ENCODE measurements around the gene CCR1.
"Not testable (repeated sequence)": the region's sequence is repeated elsewhere in the genome, so short reads cannot be mapped to it uniquely, and the experiment has no call there.

Gene CCR1

DNA sequence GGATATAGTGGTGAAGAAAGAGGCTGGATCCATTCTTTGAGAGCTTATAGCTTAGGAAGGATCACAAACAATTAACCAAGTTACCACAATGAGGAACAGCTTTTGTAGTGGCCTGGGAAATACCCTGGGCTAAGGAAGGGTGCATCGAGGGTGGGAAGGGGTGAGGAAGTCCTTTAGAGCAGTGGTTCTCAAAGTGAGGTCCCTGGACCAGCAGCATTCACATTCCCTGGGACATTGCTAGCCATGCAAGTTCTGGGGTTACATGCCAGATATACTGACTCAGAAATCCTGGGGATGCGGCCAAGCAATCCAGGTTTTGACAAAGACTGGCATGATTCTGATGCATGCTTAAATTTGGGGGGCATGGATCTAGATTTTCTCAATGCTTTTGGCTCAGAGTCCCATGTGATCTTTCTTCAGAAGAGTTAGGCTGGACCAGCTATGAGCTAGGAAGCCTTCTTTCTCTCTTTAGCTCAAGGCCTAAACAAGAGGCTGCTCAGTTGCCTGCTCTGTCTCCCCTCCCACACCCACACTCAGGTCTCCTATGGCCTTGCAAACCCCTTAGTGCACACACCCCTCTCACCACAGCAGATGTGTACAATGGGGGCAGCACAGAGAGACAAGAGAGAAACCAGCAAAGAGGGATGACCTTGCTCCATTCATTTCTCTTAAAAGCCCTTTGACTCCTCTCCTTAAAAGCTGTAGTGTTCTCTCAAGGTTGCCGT, 1.8 kb upstream of the CCR1 start:
- DNase-seq: no peak

DNA sequence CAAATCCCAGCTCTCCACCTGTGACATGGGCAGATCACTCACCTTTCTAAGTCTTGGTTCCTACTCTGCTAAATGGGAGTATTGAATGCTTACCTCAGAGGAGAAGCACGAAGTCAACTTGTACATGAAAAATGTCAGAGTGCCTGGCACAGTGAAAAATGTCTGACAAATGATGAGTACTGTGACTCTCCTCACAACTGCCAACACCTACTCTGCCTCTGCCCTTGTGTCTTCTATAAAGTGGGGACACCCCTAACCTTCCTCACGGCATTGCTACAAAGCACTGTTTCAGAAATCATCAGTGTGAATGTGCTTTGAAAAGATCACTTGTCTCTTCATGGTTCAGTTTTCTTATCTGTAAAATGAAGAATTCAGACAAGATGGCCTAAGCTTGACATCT, 940 bp upstream of the CCR1 start:
- no peak for DNase-seq

GRCh38 chr3:46207514-46207913, 599 bp downstream of the CCR1 start:
- not testable (repeated sequence) for DNase-seq

DNA sequence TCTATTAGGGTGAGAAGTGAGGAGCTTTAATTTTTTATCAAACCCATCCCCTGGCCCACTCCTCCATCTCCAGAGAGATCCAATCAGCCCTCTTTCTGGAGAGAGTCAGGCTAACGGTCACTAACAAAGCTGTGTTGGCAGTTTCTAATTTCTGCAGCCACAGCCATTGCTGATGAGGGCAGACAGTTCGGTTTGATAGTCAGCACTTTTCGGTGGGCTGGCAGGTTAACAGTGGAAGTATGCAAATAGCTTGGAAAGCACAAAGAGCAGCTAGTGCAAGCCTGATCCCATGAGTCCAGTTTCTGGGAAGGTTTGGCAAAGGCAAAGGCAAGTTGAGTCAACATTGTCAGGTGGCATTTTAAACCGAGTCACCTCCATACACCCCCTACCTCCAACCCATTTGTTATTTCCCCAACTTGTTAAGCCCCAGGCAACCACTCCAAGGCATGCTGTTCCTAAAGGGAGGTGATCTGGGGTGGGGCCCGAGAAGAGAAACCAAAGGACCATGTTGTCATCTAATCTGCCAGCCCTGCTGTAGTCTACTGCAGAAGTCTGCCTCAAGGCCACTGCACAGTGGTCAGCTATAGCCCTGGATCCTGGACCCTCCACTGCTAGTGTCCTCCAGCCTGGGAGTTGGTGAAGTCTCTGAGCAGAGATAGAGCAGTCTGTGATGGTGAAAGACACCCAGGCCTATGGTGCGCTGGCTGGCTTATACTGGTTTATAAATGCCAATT, 1.7 kb downstream of the CCR1 start:
- DNase-seq: no peak

GRCh38 chr3:46205286-46205960, 2.7 kb downstream of the CCR1 start:
- no peak for DNase-seq

DNA sequence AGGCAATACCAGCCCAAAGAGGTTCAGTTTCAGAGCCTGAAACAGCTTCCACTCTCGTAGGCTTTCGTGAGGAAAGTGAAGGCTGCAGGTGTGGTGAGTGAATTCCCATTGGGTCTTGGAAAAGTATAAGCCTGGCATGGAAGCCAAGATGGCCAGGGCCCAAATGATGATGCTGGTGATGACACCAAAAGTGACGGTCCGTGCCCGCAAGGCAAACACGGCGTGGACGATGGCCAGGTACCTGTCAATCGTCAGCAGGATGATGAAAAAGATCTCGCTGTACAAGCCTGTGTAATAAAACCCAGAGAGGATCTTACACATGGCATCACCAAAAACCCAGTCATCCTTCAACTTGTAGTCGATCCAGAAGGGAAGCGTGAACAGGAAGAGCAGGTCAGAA, 4.4 kb downstream of the CCR1 start:
- DNase-seq: no peak

DNA sequence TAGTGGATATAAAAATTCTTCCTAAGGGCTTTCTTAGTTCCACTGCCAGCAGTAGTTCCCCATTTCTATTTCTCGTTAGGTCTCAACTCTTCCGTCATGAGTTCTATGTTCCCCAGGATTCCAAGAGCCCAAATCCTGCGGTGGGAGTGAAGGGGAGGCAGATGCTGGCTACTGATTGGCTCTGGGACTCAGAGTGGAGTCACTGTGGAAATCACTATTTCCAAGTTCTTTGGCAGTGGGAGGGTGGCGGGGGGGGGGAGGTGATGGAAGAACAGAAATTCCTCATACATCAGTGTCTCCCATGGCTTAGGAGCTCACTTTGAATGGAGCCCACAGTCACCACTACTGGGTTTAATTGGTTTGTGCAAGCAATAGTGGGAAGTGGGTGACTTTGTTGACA, 5.6 kb downstream of the CCR1 start:
- DNase-seq: no peak

GRCh38 chr3:46200790-46201189, 7.3 kb downstream of the CCR1 start:
- DNase-seq: no peak

DNA sequence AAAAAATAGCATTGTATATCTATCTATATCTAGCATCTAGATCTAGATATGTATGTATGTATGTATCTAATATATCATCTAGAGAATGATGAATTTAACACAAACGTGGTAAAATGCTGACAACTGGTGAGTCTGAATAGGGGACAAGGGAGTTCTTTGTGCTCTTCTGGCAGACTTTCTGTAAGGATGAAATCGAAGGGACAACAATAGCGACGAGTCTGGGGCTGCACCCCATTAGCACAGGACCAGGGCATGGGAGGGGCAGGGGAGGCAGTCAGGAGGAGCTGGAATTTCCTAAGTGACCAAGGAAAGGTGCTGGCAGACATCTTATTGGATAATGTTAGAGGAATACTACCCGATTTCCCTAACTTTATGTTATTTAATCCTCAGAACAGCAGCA, 7.9 kb downstream of the CCR1 start:
- no peak for DNase-seq

- no peak for DNase-seq
Observed at GRCh38 chr3:46196261-46196957, 11.7 kb downstream of the CCR1 start.

DNA sequence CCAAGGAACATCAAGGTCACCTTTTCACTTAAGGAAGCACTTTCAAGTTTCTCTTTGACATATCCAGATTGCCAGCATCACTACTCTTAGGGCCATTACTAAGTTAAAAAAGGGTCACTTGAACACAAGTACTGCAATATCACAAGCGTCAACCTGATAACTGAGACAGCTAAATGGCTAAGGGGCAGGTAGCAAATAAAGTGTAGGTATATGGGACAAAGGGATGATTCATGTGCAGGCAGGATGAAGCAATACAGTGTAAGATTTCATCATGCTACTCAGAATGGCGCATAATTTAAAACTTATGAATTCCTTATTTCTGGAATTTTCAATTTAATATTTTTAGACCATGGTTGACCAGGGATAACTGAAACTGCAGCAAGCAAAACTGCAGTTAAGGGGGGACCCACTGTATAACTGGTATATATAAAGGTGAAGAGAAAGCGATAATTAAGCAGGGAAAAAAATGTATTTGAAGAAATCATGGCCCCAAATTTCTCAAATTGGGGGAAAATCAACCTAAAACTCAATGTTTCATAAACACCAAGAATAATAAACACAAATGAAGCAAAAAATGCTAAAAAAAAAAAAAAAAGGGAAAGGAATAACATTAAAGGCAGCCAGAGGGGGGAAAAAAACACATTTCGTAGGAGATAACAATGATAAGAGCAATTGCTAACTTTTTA, 13.1 kb downstream of the CCR1 start:
- no peak for DNase-seq

DNA sequence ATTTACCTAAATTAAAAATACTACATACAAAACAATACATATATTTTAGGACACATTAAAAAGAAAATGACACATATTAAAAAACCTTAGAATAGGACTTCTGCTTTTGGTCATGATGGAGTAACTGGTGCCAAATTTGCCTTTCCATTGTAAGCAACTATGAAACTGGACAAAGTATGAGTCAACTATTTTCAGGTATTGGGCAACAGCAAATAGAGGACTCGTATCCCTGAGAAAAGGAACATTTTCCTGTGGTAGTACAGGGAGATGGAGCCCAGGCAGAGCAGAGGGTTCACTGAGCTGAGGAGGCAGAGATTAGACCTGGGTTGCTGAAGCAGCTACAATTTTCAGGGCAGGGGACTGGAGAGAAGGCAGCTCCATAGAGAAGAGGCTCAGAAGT, 14.7 kb downstream of the CCR1 start:
- no peak for DNase-seq

GRCh38 chr3:46192939-46193338, 15.2 kb downstream of the CCR1 start:
- no peak for DNase-seq

DNA sequence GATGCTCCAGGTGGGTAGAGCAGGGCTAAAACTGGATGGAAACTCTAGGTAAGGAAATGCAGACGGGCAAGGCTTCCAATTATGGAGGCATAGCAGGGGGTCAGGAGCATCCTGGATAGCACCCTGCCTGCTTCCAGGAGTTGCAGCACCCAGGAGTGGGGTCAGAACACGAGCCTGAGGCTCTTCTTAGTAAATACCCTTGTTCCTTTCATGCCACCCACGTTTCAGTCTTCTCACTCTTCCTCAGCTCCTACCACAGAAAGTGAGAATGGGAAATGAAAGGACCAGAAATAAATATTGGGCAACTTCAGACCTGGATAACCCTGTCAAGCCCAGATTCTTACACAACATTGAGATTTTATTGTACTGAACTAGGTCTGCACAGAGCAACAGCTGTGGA, 16.4 kb downstream of the CCR1 start:
- no peak for DNase-seq

- DNase-seq: no peak
Observed at GRCh38 chr3:46188708-46189107, 19.4 kb downstream of the CCR1 start.

DNA sequence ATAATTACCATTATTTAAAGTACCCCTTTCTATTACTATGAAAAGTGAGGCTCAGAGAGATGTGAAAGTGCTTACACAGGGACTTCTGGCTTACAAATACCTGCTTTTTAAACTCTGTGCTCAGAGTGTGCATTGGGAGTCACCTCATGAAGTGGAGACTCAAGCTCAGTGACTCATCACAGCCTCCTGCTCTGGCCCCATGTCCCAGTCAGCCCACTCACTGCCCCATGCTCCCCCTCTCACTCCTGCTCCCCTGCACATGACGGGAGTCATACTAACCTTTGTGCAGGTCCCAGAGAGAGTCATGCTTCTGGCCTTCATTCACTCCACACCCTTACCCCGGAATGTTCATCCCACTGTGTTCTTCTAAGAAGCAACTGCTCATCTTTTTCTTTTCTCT, 20.2 kb downstream of the CCR1 start:
- DNase-seq: no peak

DNA sequence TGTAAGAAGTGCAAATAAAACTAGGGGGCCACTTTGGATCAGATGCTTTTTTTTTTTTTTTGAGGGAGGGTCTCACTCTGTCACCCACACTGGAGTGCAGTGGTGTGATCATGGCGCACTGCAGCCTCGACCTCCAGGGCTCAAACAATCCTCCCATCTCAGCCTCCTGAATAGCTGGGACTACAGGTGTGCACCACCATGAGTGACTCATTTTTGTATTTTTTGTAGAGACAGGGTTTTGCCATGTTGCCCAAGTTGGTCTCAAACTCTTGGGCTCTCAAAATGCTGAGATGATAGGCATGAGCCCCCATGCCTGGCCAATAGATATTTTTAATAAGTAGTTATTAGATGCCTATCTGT, 20.8 kb downstream of the CCR1 start:
- no peak for DNase-seq

DNA sequence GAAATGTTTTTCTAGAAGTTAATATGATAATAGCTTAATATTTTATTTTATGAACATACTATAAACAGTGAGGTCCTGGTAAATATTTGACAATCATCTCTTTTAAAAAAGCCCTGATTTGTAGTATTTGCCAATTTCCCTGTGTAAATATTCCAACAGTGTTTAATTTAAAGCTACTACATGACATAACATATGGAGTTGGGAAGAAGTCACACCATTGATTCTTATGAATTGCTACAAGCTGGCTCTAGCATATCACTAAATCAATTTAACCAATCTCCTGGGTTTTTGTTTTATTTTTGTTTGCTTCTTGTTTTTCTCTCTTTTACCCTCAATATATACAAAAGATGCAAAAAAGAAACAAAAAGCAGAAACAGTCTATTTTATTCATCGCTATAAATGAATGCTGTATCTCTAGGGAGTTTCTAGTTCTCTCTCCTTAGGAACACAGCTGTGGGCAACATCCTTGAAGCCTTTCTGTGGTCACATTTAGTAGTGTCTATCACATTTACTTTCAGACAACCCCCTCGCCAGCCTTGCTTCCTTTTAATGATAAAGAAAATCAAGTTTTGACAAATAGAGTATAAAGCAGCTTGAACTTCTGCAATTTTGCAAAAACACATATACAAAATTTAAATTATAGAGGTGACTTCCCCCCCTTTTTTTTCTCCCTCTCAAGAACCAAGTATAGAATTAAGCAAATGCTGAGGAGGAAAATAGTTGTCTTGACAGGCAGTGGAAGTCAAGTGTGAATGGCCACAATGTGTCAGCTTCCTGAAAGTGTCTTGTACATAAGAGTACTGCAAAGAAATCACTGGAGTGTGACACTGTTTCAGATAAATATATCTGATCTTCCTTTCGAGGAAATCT, 21.4 kb downstream of the CCR1 start:
- DNase-seq: no peak

DNA sequence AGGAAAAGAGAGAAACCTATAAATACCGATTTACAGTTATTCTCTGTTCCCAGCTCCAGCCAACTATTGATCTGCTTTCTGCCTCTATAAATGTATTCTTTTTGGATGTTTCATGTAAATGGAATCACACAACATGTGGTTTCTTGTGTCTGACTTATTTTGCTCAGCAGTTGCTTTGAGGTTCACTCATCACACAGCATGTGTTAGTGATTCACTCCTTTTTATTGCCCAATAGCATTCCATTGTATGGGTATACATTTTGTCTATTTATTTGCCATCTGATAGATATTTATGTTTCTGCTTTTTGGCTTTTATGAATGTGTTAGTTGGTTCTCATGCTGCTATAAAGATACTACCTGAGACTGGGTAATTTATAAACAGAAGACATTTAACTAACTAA, 23.6 kb downstream of the CCR1 start:
- DNase-seq: no peak

DNA sequence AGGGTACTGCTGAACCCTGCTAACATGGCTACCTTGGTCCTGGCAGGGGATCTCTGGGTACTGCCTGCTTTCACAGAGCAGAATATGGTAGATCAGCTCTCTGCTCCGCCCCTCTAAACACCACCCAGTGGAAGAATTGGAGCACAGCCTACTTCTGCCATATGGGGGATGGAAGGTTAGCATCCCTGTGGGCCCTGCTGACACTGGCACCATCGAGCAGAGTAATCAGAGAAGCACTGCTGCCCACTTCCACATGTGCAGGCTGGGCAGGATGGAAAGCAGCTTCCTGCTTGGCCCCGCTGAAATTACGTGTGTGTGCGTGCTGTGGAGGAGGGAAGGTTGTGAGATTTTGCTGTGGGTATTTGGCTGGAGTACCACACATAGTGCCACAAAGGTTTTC, 24.8 kb downstream of the CCR1 start:
- DNase-seq: no peak

DNA sequence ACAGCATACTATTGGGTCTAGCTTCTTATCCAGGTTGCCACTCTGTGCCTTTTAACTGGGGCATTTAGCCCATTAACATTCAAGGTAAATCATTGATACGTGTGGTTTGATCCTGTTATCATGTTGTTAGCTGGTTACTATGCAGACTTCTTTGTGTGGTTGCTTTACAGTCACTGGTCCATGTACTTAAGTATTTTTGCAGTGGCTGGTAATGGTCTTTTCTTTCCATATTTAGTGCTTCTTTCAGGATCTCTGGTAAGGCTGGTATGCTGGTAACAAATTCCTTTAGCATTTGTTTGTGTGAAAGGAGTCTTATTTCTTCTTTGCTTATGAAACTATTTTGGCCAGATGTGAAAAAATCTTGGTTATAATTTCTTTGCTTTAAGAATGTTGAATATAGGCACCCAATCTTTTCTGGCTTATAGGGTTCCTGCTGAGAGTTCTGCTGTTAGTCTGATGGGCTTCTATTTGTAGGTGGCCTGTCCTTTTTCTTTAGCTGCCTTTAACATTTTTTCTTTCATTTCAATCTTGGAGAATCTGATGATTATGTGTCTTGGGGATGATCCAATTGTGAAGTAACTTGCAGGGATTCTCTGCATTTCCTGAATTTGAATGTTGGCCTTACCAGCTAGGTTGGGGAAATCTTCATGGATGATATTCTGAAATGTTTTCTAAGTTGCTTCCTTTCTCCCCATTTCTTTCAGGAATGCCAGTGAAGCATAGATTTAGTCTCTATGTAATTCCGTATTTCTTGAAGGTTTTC, 39.3 kb downstream of the CCR1 start:
- no peak for DNase-seq

Measured in stimulated activated CD4-positive, alpha-beta T cell treated with anti-CD3 and anti-CD28 coated beads, Interleukin-4, amount 100 ng/mL, for 1 hour (primary cell).